ENCODE results near the gene NFATC2.

The NFATC2 gene

GRCh38 chr20:51525241-51526105 is 17.0 kb downstream of the NFATC2 start:
- no peak for TF ChIP-seq CTCF (IDR thresholded peaks at IDR 0.05; ENCODE audit: low read depth, low read length, missing control alignments)
- Histone ChIP-seq H3K27me3 (replicated peaks) (no peaks in the 10 kb centered on the region), H3K36me3 (replicated peaks) (no peaks in the 10 kb centered on the region), H3K27ac (no peak overlapping the region), H3K4me3 (ENCODE audit: low read depth, low read length) (no peak overlapping the region)
- no peak for DNase-seq
- in situ Hi-C loops (cut with HindIII; ENCODE audit: low pct_ligation_motif_present, low sequenced_read_pairs): no loop called here

GRCh38 chr20:51523276-51524013 is 19.1 kb downstream of the NFATC2 start:
- no peak for TF ChIP-seq CTCF (IDR thresholded peaks at IDR 0.05; ENCODE audit: low read depth, low read length, missing control alignments)
- no peak for DNase-seq
- H3K27ac ChIP-seq: no peak overlapping the region
- no peaks in the 10 kb centered on the region for H3K36me3 ChIP-seq (replicated peaks)
- H3K4me3 ChIP-seq (ENCODE audit: low read depth, low read length): no peak overlapping the region
- in situ Hi-C loops (cut with HindIII; ENCODE audit: low pct_ligation_motif_present, low sequenced_read_pairs): no loop called here
- no peaks in the 10 kb centered on the region for H3K27me3 ChIP-seq (replicated peaks)

- Histone ChIP-seq H3K27me3 (replicated peaks) (no peaks in the 10 kb centered on the region), H3K4me3 (ENCODE audit: low read depth, low read length) (no peak overlapping the region), H3K27ac (no peak overlapping the region), H3K36me3 (replicated peaks) (no peaks in the 10 kb centered on the region)
- in situ Hi-C loops (cut with HindIII; ENCODE audit: low pct_ligation_motif_present, low sequenced_read_pairs): no loop called here
- no peak for TF ChIP-seq CTCF (IDR thresholded peaks at IDR 0.05; ENCODE audit: low read depth, low read length, missing control alignments)
- no peak for DNase-seq
Measured at GRCh38 chr20:51522207-51522606, 20.3 kb downstream of the NFATC2 start.

- no peak for DNase-seq
- Histone ChIP-seq H3K27me3 (replicated peaks) (no peaks in the 10 kb centered on the region), H3K36me3 (replicated peaks) (no peaks in the 10 kb centered on the region), H3K4me3 (ENCODE audit: low read depth, low read length) (no peak overlapping the region), H3K27ac (no peak overlapping the region)
- in situ Hi-C loops (cut with HindIII; ENCODE audit: low pct_ligation_motif_present, low sequenced_read_pairs): no loop called here
- no peak for TF ChIP-seq CTCF (IDR thresholded peaks at IDR 0.05; ENCODE audit: low read depth, low read length, missing control alignments)
Measured at GRCh38 chr20:51517839-51518238, 24.7 kb downstream of the NFATC2 start.

- Histone ChIP-seq H3K4me3 (ENCODE audit: low read depth, low read length) (no peak overlapping the region), H3K27ac (no peak overlapping the region), H3K36me3 (replicated peaks) (no peaks in the 10 kb centered on the region), H3K27me3 (replicated peaks) (no peaks in the 10 kb centered on the region)
- no peak for TF ChIP-seq CTCF (IDR thresholded peaks at IDR 0.05; ENCODE audit: low read depth, low read length, missing control alignments)
- in situ Hi-C loops (cut with HindIII; ENCODE audit: low pct_ligation_motif_present, low sequenced_read_pairs): no loop called here
- DNase-seq: no peak
Measured at GRCh38 chr20:51516855-51517254, 25.7 kb downstream of the NFATC2 start.
